HFFc6 (cell line): ENCODE data around the gene RAB7A. TPM values are rescaled to one million over a fixed set of nuclear protein-coding genes. Genes with fewer than 3 reads are reported as not detected.

Experiments used
- DNase-seq: peaks from one replicate; pipeline ENCODE4 v3.0.0-alpha.2; 2018
- H3K27ac Mint-ChIP-seq: 2 replicates; pipeline ENCODE4 v1.8.0; 2020; ENCODE audit warnings: mild to moderate bottlenecking, mixed read lengths
- H3K27me3 Mint-ChIP-seq: 2 replicates; pipeline ENCODE4 v1.8.0; 2021; ENCODE audit warnings: mild to moderate bottlenecking, moderate library complexity, mixed read lengths; ENCODE audit not compliant: insufficient read depth
- H3K36me3 Mint-ChIP-seq: 2 replicates; pipeline ENCODE4 v1.8.0; 2021; ENCODE audit warnings: low read depth, mixed read lengths
- H3K4me1 Mint-ChIP-seq: 2 replicates; pipeline ENCODE4 v1.8.0; 2020; ENCODE audit warnings: low read depth, mixed read lengths
- H3K4me3 Mint-ChIP-seq: 2 replicates; pipeline ENCODE4 v1.8.0; 2020; ENCODE audit warnings: mild to moderate bottlenecking, moderate library complexity, mixed read lengths
- H3K9me3 Mint-ChIP-seq: 2 replicates; pipeline ENCODE4 v1.8.0; 2020; ENCODE audit warnings: mild to moderate bottlenecking, mixed read lengths
- CTCF ChIP-seq: fragments of 200-600 bp; sonication (generic); IDR thresholded peaks from 2 replicates; pipeline ENCODE4 v1.5.0; 2021; ENCODE audit warnings: antibody characterized with exemption, mild to moderate bottlenecking
- total RNA-seq, 6 experiments: library from RNA; stranded (reverse); fragmentation: NEBNext Ultra II Directional; extraction: Animal tissue kit (Norgen Biotek cat#: 25700); gene quantifications; 2 replicates in 1 of 6; 3 replicates in 5 of 6; pipeline ENCODE4 v1.2.3, GENCODE V29; 2021

The RAB7A gene
- total RNA-seq, 6 experiments from 2014 or later = 311 to 355 (median 323) TPM

- Mint-ChIP-seq H3K4me1 (peaks cover 87% of the 10 kb centered on the region), H3K4me3 (no peak overlapping the region), H3K27me3 (peaks cover 2% of the 10 kb centered on the region), H3K9me3 (no peaks in the 10 kb centered on the region), H3K27ac (peak overlapping the region; percentile 24; the same call in 1 of the 2 replicates), H3K36me3 (no peaks in the 10 kb centered on the region)
- peak; percentile 62 for TF ChIP-seq CTCF
- no peak for DNase-seq
Observed at GRCh38 chr3:128784232-128784631, 58.2 kb downstream of the RAB7A start.

- Mint-ChIP-seq H3K36me3 (no peaks in the 10 kb centered on the region), H3K4me1 (peaks cover 87% of the 10 kb centered on the region), H3K27me3 (peaks cover 3% of the 10 kb centered on the region), H3K27ac (no peak overlapping the region), H3K9me3 (no peaks in the 10 kb centered on the region), H3K4me3 (no peak overlapping the region)
- DNase-seq = no peak
- no peak for TF ChIP-seq CTCF
Observed at GRCh38 chr3:128784843-128785242, 58.9 kb downstream of the RAB7A start.

DNA sequence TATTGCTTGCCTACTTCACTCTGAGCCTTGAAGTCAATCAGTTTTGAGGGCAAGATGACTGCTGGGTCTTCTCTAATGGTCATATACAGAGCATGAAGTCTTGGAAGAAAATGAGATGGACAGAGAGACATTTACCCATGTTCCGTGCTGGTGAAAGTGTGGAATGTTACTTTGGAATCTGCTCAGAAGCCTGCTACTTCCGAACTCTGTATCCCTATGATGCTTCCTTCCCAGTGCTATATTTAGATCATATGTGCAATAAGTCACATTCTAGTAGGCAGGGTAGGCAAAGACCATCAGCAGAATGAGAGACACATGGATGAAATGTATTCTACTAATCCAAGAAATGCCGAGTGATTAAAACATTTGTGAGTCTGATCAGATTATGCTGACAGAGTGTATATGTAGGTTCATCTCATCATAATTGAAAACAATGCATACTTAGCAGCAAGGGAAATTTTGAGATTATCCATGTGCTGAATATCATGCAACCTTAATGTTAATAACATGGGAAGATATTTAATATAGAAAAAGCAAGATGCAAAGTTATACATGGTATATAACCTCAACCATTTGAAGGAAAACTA lies 60.5 kb downstream of the RAB7A start:
- Mint-ChIP-seq H3K4me1 (peaks cover 72% of the 10 kb centered on the region), H3K27me3 (peaks cover 3% of the 10 kb centered on the region), H3K4me3 (peak overlapping the region; percentile 52; the same call in 1 of the 2 replicates), H3K27ac (peak overlapping the region; percentile 39), H3K9me3 (no peaks in the 10 kb centered on the region), H3K36me3 (no peaks in the 10 kb centered on the region)
- TF ChIP-seq CTCF = no peak
- peak; percentile 33 for DNase-seq

GRCh38 chr3:128787256-128788253 lies 61.6 kb downstream of the RAB7A start:
- H3K27me3 Mint-ChIP-seq = peaks cover 5% of the 10 kb centered on the region
- no peaks in the 10 kb centered on the region for H3K9me3 Mint-ChIP-seq
- DNase-seq = peak; percentile 47
- TF ChIP-seq CTCF = peak; percentile 66
- H3K27ac Mint-ChIP-seq = peak overlapping the region; percentile 60
- H3K4me1 Mint-ChIP-seq = peaks cover 71% of the 10 kb centered on the region
- H3K4me3 Mint-ChIP-seq = peak overlapping the region; percentile 34; the same call in 1 of the 2 replicates
- H3K36me3 Mint-ChIP-seq = no peaks in the 10 kb centered on the region

GRCh38 chr3:128788268-128788869 lies 62.4 kb downstream of the RAB7A start:
- Mint-ChIP-seq H3K36me3 (no peaks in the 10 kb centered on the region), H3K4me1 (peaks cover 67% of the 10 kb centered on the region)
- no peak for TF ChIP-seq CTCF

More at GRCh38 chr3:128788268-128788869, 62.4 kb downstream of the RAB7A start:
- Mint-ChIP-seq H3K4me3 (peak overlapping the region; percentile 34; the same call in 1 of the 2 replicates), H3K9me3 (no peaks in the 10 kb centered on the region), H3K27me3 (peaks cover 5% of the 10 kb centered on the region), H3K27ac (peak overlapping the region; percentile 60)
- no peak for DNase-seq
